KMS-11 (cell line): ENCODE measurements around the gene INPP5D.
"Not testable (repeated sequence)": the region's sequence is repeated elsewhere in the genome, so short reads cannot be mapped to it uniquely, and the experiment has no call there.

Experiments
- H2AFZ ChIP-seq: fragments of 200-600 bp; sonication (generic); 2 replicates; pipeline ENCODE4 v1.6.1; 2016; ENCODE audit warnings: antibody characterized with exemption, mixed run types, low read depth
- H3K27ac ChIP-seq: fragments of 200-600 bp; sonication (generic); 2 replicates; pipeline ENCODE4 v1.6.1; 2016; ENCODE audit warnings: mild to moderate bottlenecking, mixed run types
- H3K27me3 ChIP-seq: fragments of 200-600 bp; sonication (generic); 2 replicates; pipeline ENCODE4 v1.6.1; 2017; ENCODE audit warnings: mild to moderate bottlenecking, low read depth, mixed run types, moderate library complexity; ENCODE audit not compliant: insufficient read depth
- H3K36me3 ChIP-seq: fragments of 200-600 bp; sonication (generic); 2 replicates; pipeline ENCODE4 v1.6.1; 2017; ENCODE audit warnings: mild to moderate bottlenecking, mixed run types; ENCODE audit not compliant: insufficient read depth
- H3K4me1 ChIP-seq: fragments of 200-600 bp; sonication (generic); 2 replicates; pipeline ENCODE4 v1.6.1; 2016; ENCODE audit warnings: mild to moderate bottlenecking, low read depth, mixed run types; ENCODE audit not compliant: poor library complexity, severe bottlenecking
- H3K4me2 ChIP-seq: fragments of 200-600 bp; sonication (generic); 2 replicates; pipeline ENCODE4 v1.7.0; 2016; ENCODE audit warnings: mild to moderate bottlenecking, mixed run types
- H3K4me3 ChIP-seq: fragments of 200-600 bp; sonication (generic); IDR thresholded peaks from 2 replicates; pipeline ENCODE4 v1.6.1; 2017; ENCODE audit warnings: low read depth, low read length, mixed read lengths; ENCODE audit not compliant: insufficient read depth
- H3K79me2 ChIP-seq: fragments of 200-600 bp; sonication (generic); 2 replicates; pipeline ENCODE4 v1.6.1; 2016; ENCODE audit warnings: low read depth, mixed run types; ENCODE audit not compliant: insufficient read depth
- H3K9ac ChIP-seq: fragments of 200-600 bp; sonication (generic); 2 replicates; pipeline ENCODE4 v1.6.1; 2016; ENCODE audit warnings: mild to moderate bottlenecking, mixed run types
- H4K20me1 ChIP-seq: fragments of 200-600 bp; sonication (generic); 2 replicates; pipeline ENCODE4 v1.6.1; 2016; ENCODE audit warnings: mild to moderate bottlenecking, mixed run types; ENCODE audit not compliant: insufficient read depth
- TF ChIP-seq, protein P1 (sequence below): fragments of 200-600 bp; sonication (generic); conservative IDR thresholded peaks from 2 replicates; pipeline ENCODE4 v1.6.1; 2017; ENCODE audit warnings: low read depth, mild to moderate bottlenecking, antibody characterized with exemption, low read length, moderate library complexity, mixed read lengths

Gene INPP5D

DNA sequence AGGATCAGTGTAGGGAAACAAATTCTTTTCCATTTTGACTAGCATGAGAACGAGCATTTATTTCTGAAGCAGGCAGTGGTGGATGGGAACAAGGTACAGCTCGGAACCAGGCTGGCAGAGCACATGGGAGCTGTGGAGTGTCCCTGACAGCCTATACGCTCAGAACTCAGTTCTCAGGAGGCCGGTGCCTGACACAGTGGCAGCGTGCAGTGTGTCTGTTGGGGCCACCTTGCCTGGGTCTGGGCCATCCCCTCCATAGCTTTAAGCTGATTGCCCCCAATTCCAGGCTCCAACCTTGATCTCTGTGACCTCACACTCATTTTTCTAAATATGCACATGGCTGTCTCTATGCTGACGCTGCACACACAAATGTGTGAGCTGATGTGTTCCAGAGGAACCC is 136.9 kb downstream of the INPP5D start:
- Histone ChIP-seq H3K9ac (no peak overlapping the region), H3K79me2 (no peaks in the 10 kb centered on the region), H4K20me1 (no peaks in the 10 kb centered on the region), H3K27me3 (no peaks in the 10 kb centered on the region), H3K27ac (no peak overlapping the region), H3K36me3 (no peaks in the 10 kb centered on the region), H3K4me3 (no peak overlapping the region), H3K4me2 (no peak overlapping the region), H2AFZ (no peak overlapping the region), H3K4me1 (no peaks in the 10 kb centered on the region)
- TF ChIP-seq, protein P1, sequence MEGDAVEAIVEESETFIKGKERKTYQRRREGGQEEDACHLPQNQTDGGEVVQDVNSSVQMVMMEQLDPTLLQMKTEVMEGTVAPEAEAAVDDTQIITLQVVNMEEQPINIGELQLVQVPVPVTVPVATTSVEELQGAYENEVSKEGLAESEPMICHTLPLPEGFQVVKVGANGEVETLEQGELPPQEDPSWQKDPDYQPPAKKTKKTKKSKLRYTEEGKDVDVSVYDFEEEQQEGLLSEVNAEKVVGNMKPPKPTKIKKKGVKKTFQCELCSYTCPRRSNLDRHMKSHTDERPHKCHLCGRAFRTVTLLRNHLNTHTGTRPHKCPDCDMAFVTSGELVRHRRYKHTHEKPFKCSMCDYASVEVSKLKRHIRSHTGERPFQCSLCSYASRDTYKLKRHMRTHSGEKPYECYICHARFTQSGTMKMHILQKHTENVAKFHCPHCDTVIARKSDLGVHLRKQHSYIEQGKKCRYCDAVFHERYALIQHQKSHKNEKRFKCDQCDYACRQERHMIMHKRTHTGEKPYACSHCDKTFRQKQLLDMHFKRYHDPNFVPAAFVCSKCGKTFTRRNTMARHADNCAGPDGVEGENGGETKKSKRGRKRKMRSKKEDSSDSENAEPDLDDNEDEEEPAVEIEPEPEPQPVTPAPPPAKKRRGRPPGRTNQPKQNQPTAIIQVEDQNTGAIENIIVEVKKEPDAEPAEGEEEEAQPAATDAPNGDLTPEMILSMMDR: no peak

DNA sequence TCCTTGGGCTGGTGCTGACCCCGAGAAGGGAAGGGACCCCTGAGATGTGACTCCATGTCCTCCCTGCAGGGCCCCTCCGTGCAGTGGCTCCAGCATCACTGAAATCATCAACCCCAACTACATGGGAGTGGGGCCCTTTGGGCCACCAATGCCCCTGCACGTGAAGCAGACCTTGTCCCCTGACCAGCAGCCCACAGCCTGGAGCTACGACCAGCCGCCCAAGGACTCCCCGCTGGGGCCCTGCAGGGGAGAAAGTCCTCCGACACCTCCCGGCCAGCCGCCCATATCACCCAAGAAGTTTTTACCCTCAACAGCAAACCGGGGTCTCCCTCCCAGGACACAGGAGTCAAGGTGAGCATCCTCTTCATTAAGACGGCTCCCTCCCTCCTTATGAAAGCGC is 137.9 kb downstream of the INPP5D start:
- H3K9ac ChIP-seq: no peak overlapping the region
- no peak overlapping the region for H3K27ac ChIP-seq
- H3K27me3 ChIP-seq: no peaks in the 10 kb centered on the region
- no peak overlapping the region for H2AFZ ChIP-seq
- no peaks in the 10 kb centered on the region for H4K20me1 ChIP-seq
- H3K4me2 ChIP-seq: no peak overlapping the region
- H3K79me2 ChIP-seq: no peaks in the 10 kb centered on the region
- H3K4me3 ChIP-seq: no peak overlapping the region
- no peaks in the 10 kb centered on the region for H3K36me3 ChIP-seq
- H3K4me1 ChIP-seq: no peaks in the 10 kb centered on the region
- TF ChIP-seq, protein P1: no peak

GRCh38 chr2:233199870-233200269 is 139.7 kb downstream of the INPP5D start:
- Histone ChIP-seq H3K79me2 (no peaks in the 10 kb centered on the region), H3K4me3 (no peak overlapping the region), H2AFZ (no peak overlapping the region), H3K9ac (no peak overlapping the region), H3K27ac (no peak overlapping the region), H3K4me1 (no peaks in the 10 kb centered on the region), H3K4me2 (no peak overlapping the region), H3K27me3 (no peaks in the 10 kb centered on the region), H4K20me1 (no peaks in the 10 kb centered on the region), H3K36me3 (no peaks in the 10 kb centered on the region)
- TF ChIP-seq, protein P1: no peak

- not testable (repeated sequence) for H3K27me3 ChIP-seq, H2AFZ ChIP-seq, H3K4me2 ChIP-seq, H3K36me3 ChIP-seq, H3K27ac ChIP-seq, H3K4me3 ChIP-seq, H3K4me1 ChIP-seq, H3K9ac ChIP-seq, H3K79me2 ChIP-seq, H4K20me1 ChIP-seq
Observed at GRCh38 chr2:233200790-233201189, 140.6 kb downstream of the INPP5D start.

DNA sequence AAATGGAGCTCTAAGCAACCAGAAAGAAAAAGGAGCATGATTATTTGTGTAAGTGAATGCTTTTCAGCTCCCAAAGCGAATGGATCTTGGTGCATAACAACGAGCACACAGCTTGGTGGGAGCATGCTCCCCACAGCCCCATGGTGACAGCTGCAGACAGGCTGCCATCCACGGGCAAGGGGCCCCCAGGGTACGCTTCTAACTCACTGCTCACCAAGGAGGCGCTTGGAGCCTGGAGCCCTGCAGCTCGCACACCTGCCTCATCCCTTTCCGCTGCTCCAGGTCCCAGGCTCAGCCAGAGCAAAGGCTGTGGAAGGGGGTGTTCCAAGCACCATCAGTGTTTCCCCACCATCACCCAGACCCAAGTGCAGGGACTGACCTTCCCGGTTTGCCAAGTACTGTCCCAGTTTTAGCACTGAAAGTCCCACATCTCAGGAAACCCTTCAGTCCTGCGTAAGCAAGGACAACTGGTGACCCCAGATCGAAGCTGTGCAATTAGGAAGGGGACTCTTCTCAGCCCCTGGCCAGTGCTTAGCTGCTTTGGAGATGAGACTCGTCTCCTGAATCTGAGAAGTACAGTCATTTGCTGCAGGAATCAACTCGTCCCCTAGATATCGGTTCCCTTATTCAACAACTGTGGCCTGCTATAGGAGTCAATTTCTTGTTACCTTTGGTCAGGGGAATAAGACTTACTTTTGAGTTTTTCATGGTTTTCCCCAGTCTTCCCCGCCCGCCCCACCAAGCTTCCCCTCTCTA is 141.3 kb downstream of the INPP5D start:
- Histone ChIP-seq H3K9ac (no peak overlapping the region), H3K79me2 (no peaks in the 10 kb centered on the region), H4K20me1 (no peaks in the 10 kb centered on the region), H3K27me3 (no peaks in the 10 kb centered on the region), H3K36me3 (no peaks in the 10 kb centered on the region), H3K27ac (no peak overlapping the region), H2AFZ (no peak overlapping the region), H3K4me2 (no peak overlapping the region), H3K4me1 (no peaks in the 10 kb centered on the region), H3K4me3 (no peak overlapping the region)
- TF ChIP-seq, protein P1: no peak
